ENCODE data around the gene DLG1. TPM values are rescaled to one million over a fixed set of nuclear protein-coding genes. Genes with fewer than 3 reads are reported as not detected.

DLG1 gene
- total RNA-seq, 2 experiments from 2014 or later, result 72.2 to 81.6 TPM

DNA sequence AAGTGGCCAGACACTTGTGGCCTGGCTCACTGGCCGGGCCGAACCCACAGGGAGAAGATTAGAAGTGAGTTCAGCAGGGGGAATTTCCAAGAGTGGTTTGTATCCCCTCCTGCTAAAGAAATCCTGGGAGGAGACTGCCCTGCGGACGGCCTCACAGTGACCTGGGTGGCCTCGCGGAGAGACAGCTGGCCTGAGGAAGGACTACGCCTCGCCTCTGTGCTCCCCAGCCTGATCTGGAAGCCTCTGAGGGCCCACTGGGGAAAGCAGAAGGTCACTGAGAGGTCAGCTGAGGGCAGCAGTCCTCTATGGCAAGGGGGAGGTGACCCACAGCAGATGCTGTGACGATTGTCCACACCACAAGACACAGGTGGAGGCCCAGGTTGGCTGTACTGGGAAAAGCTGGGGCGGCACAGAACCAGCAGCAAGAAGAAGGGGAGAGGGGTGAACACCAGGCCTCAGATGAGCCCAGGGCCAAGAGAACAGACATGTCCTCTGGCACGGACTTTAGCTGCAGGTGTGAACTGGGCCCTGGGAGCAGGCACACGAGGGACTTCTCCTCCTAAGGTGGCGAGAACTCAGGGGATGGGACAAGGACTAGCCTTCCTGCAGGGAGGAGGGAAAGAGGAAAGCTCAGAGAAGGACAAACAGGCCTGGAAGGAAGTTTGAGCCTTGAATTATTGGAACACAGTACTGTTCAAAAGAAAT, 37.2 kb upstream of the DLG1 start:
- H3K4me1 Mint-ChIP-seq, result no peaks in the 10 kb centered on the region
- H3K27me3 Mint-ChIP-seq, result peaks cover 14% of the 10 kb centered on the region
- H3K27ac Mint-ChIP-seq, result no peak overlapping the region
- no peaks in the 10 kb centered on the region for H3K9me3 Mint-ChIP-seq
- no peak for DNase-seq
- POLR2A ChIA-PET, result no interaction called here
- H3K36me3 Mint-ChIP-seq (ENCODE audit: low read depth), result no peaks in the 10 kb centered on the region
- CTCF ChIA-PET, result no interaction called here
- H3K4me3 Mint-ChIP-seq, result no peak overlapping the region

DNA sequence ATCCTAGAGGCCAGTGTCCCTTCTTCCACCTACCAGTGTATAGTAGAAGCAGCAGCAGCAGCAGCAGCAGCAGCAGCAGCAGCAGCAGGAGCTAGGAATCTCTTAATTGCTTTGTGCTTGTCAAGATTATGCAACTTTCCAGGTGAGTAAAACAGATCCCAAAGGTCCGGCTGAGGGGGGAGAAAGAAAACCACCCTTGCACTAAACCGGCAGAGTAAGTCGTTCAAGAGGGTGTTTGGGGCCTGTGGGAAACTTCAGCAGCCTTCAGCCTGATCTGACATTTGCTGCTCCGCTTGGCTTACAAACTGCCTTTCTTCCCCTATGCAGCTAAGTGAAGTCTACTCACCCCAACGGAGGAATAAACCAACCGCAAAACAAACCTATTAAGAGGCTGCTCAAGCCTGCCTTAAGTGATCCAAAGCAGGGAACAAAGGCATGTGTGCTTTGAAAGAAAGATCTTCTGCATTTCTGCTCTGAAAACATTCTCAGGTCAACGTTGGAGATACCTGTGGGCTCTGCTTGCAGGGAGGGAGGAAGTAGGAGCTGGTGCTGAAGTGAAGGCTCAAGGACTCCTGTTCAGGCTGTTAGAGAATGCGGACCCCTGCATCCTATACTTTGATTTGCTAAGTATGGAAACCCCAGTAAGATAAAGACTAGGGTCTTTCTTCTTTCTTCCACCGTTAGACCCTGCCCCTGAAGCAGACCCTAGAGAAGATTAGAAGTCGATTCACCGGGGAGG, 35.7 kb upstream of the DLG1 start:
- ChIA-PET CTCF (interaction anchor here (0.6 to 0.9 kb wide), 2 partner anchors 9 to 157 kb away, joined by 3 read pairs; no protein-coding TSS in a partner anchor), POLR2A (no interaction called here)
- H3K9me3 Mint-ChIP-seq, result no peaks in the 10 kb centered on the region
- H3K27ac Mint-ChIP-seq, result no peak overlapping the region
- DNase-seq, result no peak
- peaks cover 14% of the 10 kb centered on the region for H3K27me3 Mint-ChIP-seq
- no peak overlapping the region for H3K4me3 Mint-ChIP-seq
- no peaks in the 10 kb centered on the region for H3K4me1 Mint-ChIP-seq
- H3K36me3 Mint-ChIP-seq (ENCODE audit: low read depth), result no peaks in the 10 kb centered on the region

DNA sequence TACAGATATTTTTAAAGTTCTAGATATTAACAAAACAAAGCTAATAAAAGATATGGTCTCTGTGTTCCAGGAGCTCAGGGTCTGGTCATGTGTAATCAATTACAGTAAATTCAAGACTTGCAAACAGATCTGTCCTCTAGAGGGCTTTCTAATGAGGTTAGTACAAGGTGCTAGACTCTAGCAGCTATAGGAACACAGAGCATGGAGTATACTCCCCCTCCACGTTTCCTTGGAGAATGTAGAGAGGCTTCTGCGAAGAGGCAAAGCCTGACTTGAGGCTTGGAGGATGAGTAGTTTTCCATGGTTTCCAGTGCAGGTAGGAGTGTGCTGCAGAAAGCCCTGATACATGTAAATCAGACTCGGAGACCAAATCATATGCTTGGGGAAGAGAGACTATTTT, 32.7 kb upstream of the DLG1 start:
- POLR2A ChIA-PET, result no interaction called here
- peaks cover 1% of the 10 kb centered on the region for H3K4me1 Mint-ChIP-seq

DNA sequence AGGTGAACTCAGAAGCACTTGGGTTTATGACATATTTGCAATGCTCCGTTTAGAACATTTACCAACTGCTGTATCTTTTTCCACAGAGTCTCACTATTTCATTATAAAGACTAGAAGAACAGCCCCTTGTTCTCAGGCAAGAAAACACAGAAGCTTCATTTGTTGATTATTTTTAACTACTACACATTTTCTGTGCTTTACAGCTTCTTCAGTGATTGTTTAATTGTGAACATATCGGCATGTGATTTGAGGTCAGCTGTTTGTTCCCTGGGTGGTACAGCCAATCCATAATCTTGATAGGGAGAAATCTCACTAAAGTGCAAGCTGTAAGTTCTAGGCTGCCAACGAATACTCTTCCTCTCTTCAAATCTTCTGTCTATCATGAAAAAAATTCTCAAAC, 31.0 kb upstream of the DLG1 start:
- POLR2A ChIA-PET, result no interaction called here
- peaks cover 12% of the 10 kb centered on the region for H3K27me3 Mint-ChIP-seq
- H3K4me3 Mint-ChIP-seq, result no peak overlapping the region
- CTCF ChIA-PET, result interaction anchor here (2.2 kb wide), 1 partner anchor 13 kb away, joined by 8 read pairs; no protein-coding TSS in a partner anchor
- H3K36me3 Mint-ChIP-seq (ENCODE audit: low read depth), result no peaks in the 10 kb centered on the region
- no peaks in the 10 kb centered on the region for H3K9me3 Mint-ChIP-seq
- no peak for DNase-seq
- H3K27ac Mint-ChIP-seq, result no peak overlapping the region
- H3K4me1 Mint-ChIP-seq, result peaks cover 5% of the 10 kb centered on the region

More for the DNA sequence above, 32.7 kb upstream of the DLG1 start:
- peaks cover 12% of the 10 kb centered on the region for H3K27me3 Mint-ChIP-seq
- H3K27ac Mint-ChIP-seq, result no peak overlapping the region
- no peak for DNase-seq
- no peaks in the 10 kb centered on the region for H3K9me3 Mint-ChIP-seq
- CTCF ChIA-PET, result interaction anchor here (1.0 to 2.2 kb wide), 3 partner anchors 12 to 108 kb away, joined by 3 to 8 read pairs (median 4); no protein-coding TSS in a partner anchor
- no peak overlapping the region for H3K4me3 Mint-ChIP-seq
- H3K36me3 Mint-ChIP-seq (ENCODE audit: low read depth), result no peaks in the 10 kb centered on the region

DNA sequence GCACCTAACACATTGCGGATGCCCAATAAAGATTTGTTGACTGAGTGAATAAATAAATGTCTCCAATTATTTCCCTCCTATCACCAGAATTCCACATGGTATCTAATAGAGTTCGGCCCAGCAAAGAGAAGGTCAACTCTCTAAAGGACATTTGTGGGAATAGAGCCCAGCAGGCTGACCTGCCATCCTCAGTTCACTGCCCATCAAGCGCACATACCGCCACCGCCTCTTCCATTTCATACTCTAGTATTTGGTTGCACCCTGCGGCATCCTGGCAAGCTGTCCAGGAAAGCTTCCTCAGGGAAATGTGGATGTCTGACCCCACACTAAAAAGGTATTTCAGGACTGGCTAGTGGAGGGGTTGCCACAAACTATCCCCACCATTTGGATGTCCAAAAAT, 29.8 kb upstream of the DLG1 start:
- CTCF ChIA-PET, result no interaction called here
- DNase-seq, result no peak
- POLR2A ChIA-PET, result no interaction called here
- H3K36me3 Mint-ChIP-seq (ENCODE audit: low read depth), result no peaks in the 10 kb centered on the region
- no peak overlapping the region for H3K4me3 Mint-ChIP-seq
- H3K4me1 Mint-ChIP-seq, result peaks cover 5% of the 10 kb centered on the region
- H3K9me3 Mint-ChIP-seq, result no peaks in the 10 kb centered on the region
- H3K27me3 Mint-ChIP-seq, result peaks cover 8% of the 10 kb centered on the region
- no peak overlapping the region for H3K27ac Mint-ChIP-seq

DNA sequence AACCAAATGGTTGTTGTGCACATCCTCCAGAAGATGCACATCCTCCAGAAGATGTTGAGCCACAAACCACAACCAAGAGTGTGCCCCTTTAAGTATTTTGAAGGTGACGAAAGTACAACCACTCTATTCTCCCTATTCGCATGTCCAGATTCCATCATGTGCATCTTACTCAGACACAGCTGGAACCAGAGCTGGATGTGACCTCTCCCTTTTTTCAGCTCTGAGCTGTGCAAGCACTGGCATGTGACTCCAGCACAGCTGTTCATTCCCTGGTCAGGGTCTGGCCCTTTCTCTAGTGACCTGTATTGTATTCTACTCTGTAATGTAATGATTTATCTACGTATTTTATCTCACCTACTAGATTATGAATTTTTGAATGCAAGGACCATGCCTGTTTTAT, 29.3 kb upstream of the DLG1 start:
- Mint-ChIP-seq H3K27ac (no peak overlapping the region), H3K27me3 (peaks cover 8% of the 10 kb centered on the region), H3K9me3 (no peaks in the 10 kb centered on the region), H3K4me3 (no peak overlapping the region), H3K4me1 (peaks cover 5% of the 10 kb centered on the region), H3K36me3 (ENCODE audit: low read depth) (no peaks in the 10 kb centered on the region)
- CTCF ChIA-PET, result no interaction called here
- POLR2A ChIA-PET, result no interaction called here
- no peak for DNase-seq

DNA sequence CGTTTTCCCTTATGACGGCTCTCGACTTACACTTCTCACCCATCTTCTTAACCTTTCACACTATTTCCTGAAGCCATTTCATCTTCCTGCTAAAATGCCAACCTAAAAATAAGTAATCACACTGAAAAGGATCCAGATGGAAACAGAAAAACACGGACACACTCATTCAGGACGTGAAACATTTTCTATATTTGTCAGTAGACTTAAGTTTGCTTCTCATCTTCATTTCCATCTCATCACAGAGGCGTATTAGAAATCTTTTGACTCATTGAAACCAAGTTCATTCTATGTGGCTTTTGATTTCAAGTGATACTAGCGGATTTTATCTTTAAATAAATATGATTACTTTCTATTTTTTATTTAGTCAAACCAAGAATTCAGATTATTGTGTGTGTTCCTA, 27.4 kb upstream of the DLG1 start:
- Mint-ChIP-seq H3K9me3 (peaks cover 2% of the 10 kb centered on the region), H3K27ac (no peak overlapping the region), H3K4me3 (no peak overlapping the region), H3K36me3 (ENCODE audit: low read depth) (no peaks in the 10 kb centered on the region), H3K27me3 (peaks cover 11% of the 10 kb centered on the region), H3K4me1 (peaks cover 5% of the 10 kb centered on the region)
- no peak for DNase-seq
- ChIA-PET POLR2A (no interaction called here), CTCF (no interaction called here)

DNA sequence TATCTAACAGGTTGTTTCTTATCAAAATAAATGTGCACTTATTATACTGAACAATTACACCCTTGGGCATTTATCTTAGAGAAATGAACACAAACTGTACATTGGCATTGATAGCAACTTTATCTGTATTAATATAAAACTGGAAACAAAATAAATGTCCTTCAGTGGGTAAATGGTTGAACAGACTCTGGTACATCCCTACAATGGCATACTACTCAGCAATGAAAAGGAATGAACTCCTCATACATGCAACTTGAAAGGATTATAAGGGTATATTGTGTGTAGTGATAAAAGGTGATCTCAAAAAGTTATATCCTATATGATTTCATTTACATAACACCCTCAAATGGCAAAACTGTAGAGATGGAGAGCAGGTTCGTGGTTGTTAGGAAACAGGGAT, 23.7 kb upstream of the DLG1 start:
- H3K27me3 Mint-ChIP-seq, result peaks cover 34% of the 10 kb centered on the region
- H3K4me1 Mint-ChIP-seq, result peaks cover 3% of the 10 kb centered on the region
- peaks cover 2% of the 10 kb centered on the region for H3K9me3 Mint-ChIP-seq
- POLR2A ChIA-PET, result no interaction called here
- no peak overlapping the region for H3K27ac Mint-ChIP-seq
- no peak for DNase-seq
- H3K36me3 Mint-ChIP-seq (ENCODE audit: low read depth), result no peaks in the 10 kb centered on the region
- CTCF ChIA-PET, result no interaction called here
- H3K4me3 Mint-ChIP-seq, result no peak overlapping the region

DNA sequence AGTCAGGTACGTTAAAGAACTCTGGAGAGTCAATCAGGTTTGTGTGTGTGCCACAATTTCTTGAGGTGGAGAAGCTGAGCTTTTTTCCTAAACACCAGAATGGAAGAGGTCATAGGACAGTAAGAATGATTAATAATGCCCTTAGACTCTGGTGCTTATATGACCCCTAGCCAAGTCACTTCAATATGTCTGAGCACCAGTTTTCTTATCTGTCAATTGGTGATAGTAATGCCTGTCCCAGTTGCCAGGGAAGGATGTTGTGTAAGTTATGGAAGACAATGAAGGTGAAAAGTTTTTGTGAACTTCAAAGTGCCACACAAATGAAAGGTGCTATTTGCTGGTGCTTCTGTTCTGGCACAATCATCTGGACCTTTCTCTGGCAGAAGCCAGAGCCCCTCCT, 22.2 kb upstream of the DLG1 start:
- DNase-seq, result no peak
- peaks cover 2% of the 10 kb centered on the region for H3K4me1 Mint-ChIP-seq
- H3K36me3 Mint-ChIP-seq (ENCODE audit: low read depth), result no peaks in the 10 kb centered on the region
- ChIA-PET POLR2A (no interaction called here), CTCF (interaction anchor here (0.6 kb wide), 1 partner anchor 275 kb away, joined by 3 read pairs; no protein-coding TSS in a partner anchor)
- peaks cover 38% of the 10 kb centered on the region for H3K27me3 Mint-ChIP-seq
- peaks cover 2% of the 10 kb centered on the region for H3K9me3 Mint-ChIP-seq
- no peak overlapping the region for H3K27ac Mint-ChIP-seq
- H3K4me3 Mint-ChIP-seq, result no peak overlapping the region

DNA sequence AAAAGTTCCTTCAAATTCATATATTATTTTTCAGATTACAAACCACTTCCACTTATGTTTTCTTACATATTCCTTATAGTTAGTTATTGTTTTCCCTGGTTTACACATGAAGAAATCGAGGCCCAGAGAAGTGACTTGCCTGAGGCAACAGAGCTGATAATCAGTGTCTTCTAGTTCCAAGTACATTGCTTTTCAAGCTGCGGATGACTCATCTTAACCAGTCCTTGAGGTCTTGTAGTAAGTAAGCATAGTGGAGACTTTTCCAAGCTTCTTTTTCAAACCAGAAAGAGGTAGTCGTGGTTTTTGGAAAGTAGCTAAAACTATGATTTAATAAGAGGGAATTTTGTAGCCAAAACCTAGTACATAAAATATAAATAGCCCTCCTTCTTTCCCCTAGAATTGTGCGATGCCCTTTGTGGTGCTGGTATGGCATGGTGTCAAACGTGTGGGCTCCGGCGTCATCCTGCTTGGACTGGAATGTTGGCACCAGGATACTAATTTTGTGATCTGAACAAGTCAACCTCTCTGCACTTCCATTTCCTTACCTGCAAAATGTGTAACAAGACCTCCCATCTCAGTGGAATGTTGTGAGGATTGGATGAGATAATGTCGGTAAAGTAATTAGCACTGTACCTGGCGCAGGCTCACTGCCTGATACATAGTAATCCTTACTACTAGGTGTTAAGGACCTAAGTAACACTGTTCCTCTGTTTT, 19.0 kb upstream of the DLG1 start:
- CTCF ChIA-PET, result no interaction called here

DNA sequence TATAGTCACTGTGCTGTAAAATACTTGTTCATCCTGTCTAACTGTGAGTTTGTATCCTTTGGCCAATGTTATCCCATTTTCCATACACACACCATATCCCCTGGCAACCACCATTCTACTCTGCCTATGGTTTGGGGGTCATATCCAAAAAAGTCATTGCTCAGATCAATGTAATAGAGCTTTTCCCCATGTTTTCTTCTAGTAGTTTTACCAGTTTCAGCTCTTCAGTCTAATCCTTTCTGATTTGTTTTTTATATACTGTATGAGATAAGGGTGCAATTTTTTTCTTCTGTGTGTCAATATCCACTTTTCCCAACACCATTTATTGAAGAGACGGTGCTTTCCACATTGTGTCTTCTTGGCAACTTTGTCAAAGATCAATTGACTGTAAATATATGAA, 14.0 kb upstream of the DLG1 start:
- CTCF ChIA-PET, result interaction anchor here (0.7 to 1.1 kb wide), 2 partner anchors 52 to 262 kb away, joined by 3 to 4 read pairs; no protein-coding TSS in a partner anchor
- H3K4me1 Mint-ChIP-seq, result peaks cover 16% of the 10 kb centered on the region
- no peak overlapping the region for H3K4me3 Mint-ChIP-seq
- POLR2A ChIA-PET, result no interaction called here
- H3K27ac Mint-ChIP-seq, result no peak overlapping the region
- H3K27me3 Mint-ChIP-seq, result peaks cover 28% of the 10 kb centered on the region
- no peak for DNase-seq
- no peaks in the 10 kb centered on the region for H3K36me3 Mint-ChIP-seq (ENCODE audit: low read depth)
- H3K9me3 Mint-ChIP-seq, result peaks cover 4% of the 10 kb centered on the region

More for the DNA sequence above, 19.0 kb upstream of the DLG1 start:
- no peaks in the 10 kb centered on the region for H3K4me1 Mint-ChIP-seq
- DNase-seq, result no peak
- H3K27ac Mint-ChIP-seq, result no peak overlapping the region
- POLR2A ChIA-PET, result no interaction called here
- H3K4me3 Mint-ChIP-seq, result no peak overlapping the region
- H3K27me3 Mint-ChIP-seq, result peaks cover 54% of the 10 kb centered on the region
- peaks cover 5% of the 10 kb centered on the region for H3K9me3 Mint-ChIP-seq
- no peaks in the 10 kb centered on the region for H3K36me3 Mint-ChIP-seq (ENCODE audit: low read depth)

DNA sequence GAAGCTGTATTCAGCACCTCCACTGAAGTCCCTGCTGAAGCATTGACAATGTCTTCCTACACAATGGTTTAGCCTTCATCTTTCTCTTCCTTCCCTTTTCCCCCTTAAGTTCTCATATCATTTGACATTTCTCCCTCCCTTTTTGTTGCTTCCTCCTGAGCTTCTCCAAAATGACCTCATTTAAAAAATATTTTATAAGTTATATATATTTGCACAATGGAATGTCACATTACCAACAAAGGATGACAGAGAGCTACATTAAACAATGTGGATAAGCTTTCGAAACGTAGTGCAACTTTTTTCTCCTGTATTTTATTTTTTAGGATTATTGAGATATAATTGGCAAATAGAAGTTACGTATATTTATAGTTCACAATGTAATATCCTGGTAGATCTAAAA, 13.2 kb upstream of the DLG1 start:
- no peak overlapping the region for H3K27ac Mint-ChIP-seq
- H3K4me1 Mint-ChIP-seq, result peaks cover 17% of the 10 kb centered on the region
- no peak for DNase-seq
- peaks cover 4% of the 10 kb centered on the region for H3K9me3 Mint-ChIP-seq
- peaks cover 28% of the 10 kb centered on the region for H3K27me3 Mint-ChIP-seq
- no peak overlapping the region for H3K4me3 Mint-ChIP-seq
- H3K36me3 Mint-ChIP-seq (ENCODE audit: low read depth), result no peaks in the 10 kb centered on the region
- CTCF ChIA-PET, result interaction anchor here (1.1 kb wide), 1 partner anchor 53 kb away, joined by 4 read pairs; no protein-coding TSS in a partner anchor
- POLR2A ChIA-PET, result interaction anchor here (0.7 kb wide), 1 partner anchor 147 kb away, joined by 3 read pairs; no protein-coding TSS in a partner anchor

All from activated CD4-positive, alpha-beta T cell treated with anti-CD3 and anti-CD28 coated beads, Interleukin-2, amount 10 ng/mL, durations not matched to agents 7 days and 5 days (primary cell).